ENCODE results near the gene DYNC2LI1. TPM values are rescaled to one million over a fixed set of nuclear protein-coding genes. Genes with fewer than 3 reads are reported as not detected.

DYNC2LI1 gene
- total and polyA plus RNA-seq, 2 donors (not counting 1 experiment from before 2014, with no cell fraction given) = 3.8 to 11.4 TPM

GRCh38 chr2:43823751-43824150 is 49.9 kb downstream of the DYNC2LI1 start:
- Mint-ChIP-seq H3K27ac (no peak overlapping the region), H3K9me3 (ENCODE audit: insufficient read depth) (no peaks in the 10 kb centered on the region), H3K27me3 (peaks cover 35% of the 10 kb centered on the region), H3K4me1 (no peaks in the 10 kb centered on the region), H3K4me3 (no peak overlapping the region)
- Histone ChIP-seq H3K27me3 (replicated peaks in 1 of 4; ENCODE audit: control extremely low read depth in 1 of 4, control insufficient read depth in 3 of 4, insufficient read depth in 4 of 4, low read length in 3 of 4) (peaks cover 0 to 12% (median 4%) of the 10 kb centered on the region in 4 experiments), H3K4me3 (ENCODE audit: control extremely low read depth in 1 of 5, extremely low read depth in 1 of 5, insufficient read depth in 1 of 5, low read depth in 2 of 5, low read length in 4 of 5) (no peak overlapping the region), H3K9ac (ENCODE audit: low read length) (no peak overlapping the region), H3K4me1 (ENCODE audit: control insufficient read depth in 2 of 2, insufficient read depth in 2 of 2, low read length in 2 of 2) (no peaks in the 10 kb centered on the region), H4K20me1 (ENCODE audit: control insufficient read depth, insufficient read depth, low read length, poor library complexity, severe bottlenecking) (no peaks in the 10 kb centered on the region), H2AFZ (ENCODE audit: insufficient read depth, low read depth, low read length, poor library complexity, severe bottlenecking) (no peak overlapping the region), H3K79me2 (ENCODE audit: control insufficient read depth, insufficient read depth, low read length) (no peaks in the 10 kb centered on the region), H3K9me3 (ENCODE audit: control extremely low read depth in 1 of 3, control insufficient read depth in 2 of 3, insufficient read depth in 1 of 3, low read length in 2 of 3) (no peaks in the 10 kb centered on the region), H3K36me3 (replicated peaks in 1 of 2; ENCODE audit: control extremely low read depth in 1 of 2, control insufficient read depth in 1 of 2, extremely low read depth in 1 of 2, insufficient read depth in 2 of 2, low read length in 1 of 2) (no peaks in the 10 kb centered on the region), H3K4me2 (replicated peaks; ENCODE audit: low read depth, low read length, poor library complexity, severe bottlenecking) (no peak overlapping the region), H3K27ac (ENCODE audit: low read length in 2 of 2) (no peak overlapping the region)
- CTCF ChIA-PET = no interaction called here
- TF ChIP-seq EZH2 (IDR thresholded peaks at IDR 0.05; ENCODE audit: borderline replicate concordance, insufficient read depth, low read depth, low read length, poor library complexity, severe bottlenecking) = no peak
- no peak for TF ChIP-seq CTCF (IDR thresholded peaks at IDR 0.05)
- intact Hi-C loops (cut with micrococcal nuclease) = no loop called here
- DNase-seq (no peak), ATAC-seq (ENCODE audit: low read depth) (no peak)
- POLR2A ChIA-PET = no interaction called here
- WGBS (ENCODE audit: insufficient coverage) = 96% methylated on average over 9 of the region's 11 CpGs

- Mint-ChIP-seq H3K4me3 (no peak overlapping the region), H3K27me3 (peaks cover 38% of the 10 kb centered on the region), H3K9me3 (ENCODE audit: insufficient read depth) (no peaks in the 10 kb centered on the region), H3K4me1 (no peaks in the 10 kb centered on the region), H3K27ac (no peak overlapping the region)
- no peaks in the 10 kb centered on the region for H3K36me3 ChIP-seq (replicated peaks in 1 of 2; ENCODE audit: control extremely low read depth in 1 of 2, control insufficient read depth in 1 of 2, extremely low read depth in 1 of 2, insufficient read depth in 2 of 2, low read length in 1 of 2)
- ChIA-PET CTCF (no interaction called here), POLR2A (no interaction called here)
- no peaks in the 10 kb centered on the region for H3K4me1 ChIP-seq (ENCODE audit: control insufficient read depth in 2 of 2, insufficient read depth in 2 of 2, low read length in 2 of 2)
- intact Hi-C loops (cut with micrococcal nuclease) = no loop called here
- no peak for ATAC-seq (ENCODE audit: low read depth)
- H3K4me2 ChIP-seq (replicated peaks; ENCODE audit: low read depth, low read length, poor library complexity, severe bottlenecking) = no peak overlapping the region
- H3K9ac ChIP-seq (ENCODE audit: low read length) = no peak overlapping the region
- no peak for DNase-seq
- TF ChIP-seq EZH2 (IDR thresholded peaks at IDR 0.05; ENCODE audit: borderline replicate concordance, insufficient read depth, low read depth, low read length, poor library complexity, severe bottlenecking) = no peak
- no peak for TF ChIP-seq CTCF (IDR thresholded peaks at IDR 0.05)
- no peak overlapping the region for H3K4me3 ChIP-seq (ENCODE audit: control extremely low read depth in 1 of 5, extremely low read depth in 1 of 5, insufficient read depth in 1 of 5, low read depth in 2 of 5, low read length in 4 of 5)
- H3K27ac ChIP-seq (ENCODE audit: low read length in 2 of 2) = no peak overlapping the region
- H4K20me1 ChIP-seq (ENCODE audit: control insufficient read depth, insufficient read depth, low read length, poor library complexity, severe bottlenecking) = no peaks in the 10 kb centered on the region
- 100% methylated on average over 1 of the region's 2 CpGs for WGBS (ENCODE audit: insufficient coverage)
- no peak overlapping the region for H2AFZ ChIP-seq (ENCODE audit: insufficient read depth, low read depth, low read length, poor library complexity, severe bottlenecking)
- H3K79me2 ChIP-seq (ENCODE audit: control insufficient read depth, insufficient read depth, low read length) = no peaks in the 10 kb centered on the region
- peaks cover 0 to 12% (median 4%) of the 10 kb centered on the region in 4 experiments for H3K27me3 ChIP-seq (replicated peaks in 1 of 4; ENCODE audit: control extremely low read depth in 1 of 4, control insufficient read depth in 3 of 4, insufficient read depth in 4 of 4, low read length in 3 of 4)
- no peaks in the 10 kb centered on the region for H3K9me3 ChIP-seq (ENCODE audit: control extremely low read depth in 1 of 3, control insufficient read depth in 2 of 3, insufficient read depth in 1 of 3, low read length in 2 of 3)
These were observed 50.7 kb downstream of the DYNC2LI1 start for GRCh38 chr2:43824512-43824911.

Measured in B cell (primary cell).